NCI-H748 (cell line): Measurements from ENCODE around the gene EBF3.

Experiments used
- DNase-seq: peaks from one replicate; lab custom pipeline; 2025; ENCODE audit not compliant: unreplicated experiment; lab: John Stamatoyannopoulos, UW

Gene EBF3

DNA sequence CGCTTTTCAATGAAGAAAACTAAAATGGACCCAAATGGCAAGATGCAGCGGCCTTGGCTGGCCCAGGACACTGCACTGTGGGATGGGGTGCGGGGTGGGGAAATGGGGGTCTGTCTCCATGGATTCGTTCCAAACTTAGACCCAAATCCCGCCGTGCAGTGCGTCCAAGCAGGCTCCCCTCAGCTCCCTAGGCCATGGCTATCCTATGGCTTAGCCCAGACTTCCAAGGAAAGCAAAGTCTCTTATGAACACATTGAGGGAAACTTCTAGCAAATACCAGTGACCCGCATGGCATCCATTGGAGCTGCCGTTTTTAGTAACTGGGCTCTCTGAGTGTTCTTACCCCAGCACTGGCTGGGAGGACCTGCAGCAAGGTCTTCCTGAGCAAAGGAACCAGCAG, 122.5 kb downstream of the EBF3 start:
- no peak for DNase-seq

GRCh38 chr10:129841071-129841470, 123.0 kb downstream of the EBF3 start:
- DNase-seq, result no peak

DNA sequence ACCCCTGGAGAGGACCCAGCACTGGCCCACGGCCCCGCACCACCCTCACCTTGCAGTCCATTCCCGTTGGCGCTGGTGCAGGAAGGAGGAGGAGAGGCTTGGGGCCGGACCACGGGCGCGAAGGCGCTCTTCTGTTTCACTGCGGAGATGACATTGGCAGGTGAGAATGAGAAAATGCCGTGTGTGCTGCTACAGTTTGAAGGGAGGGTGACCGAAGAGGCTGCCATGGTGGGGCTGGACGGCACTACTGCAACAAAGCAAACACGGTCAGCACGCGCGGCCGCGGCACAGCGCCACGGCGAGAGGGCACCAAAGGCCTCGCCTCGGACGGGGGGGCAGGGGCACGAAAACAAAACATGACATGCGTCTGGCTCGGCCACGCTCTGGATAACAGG, 123.9 kb downstream of the EBF3 start:
- DNase-seq, result no peak

DNA sequence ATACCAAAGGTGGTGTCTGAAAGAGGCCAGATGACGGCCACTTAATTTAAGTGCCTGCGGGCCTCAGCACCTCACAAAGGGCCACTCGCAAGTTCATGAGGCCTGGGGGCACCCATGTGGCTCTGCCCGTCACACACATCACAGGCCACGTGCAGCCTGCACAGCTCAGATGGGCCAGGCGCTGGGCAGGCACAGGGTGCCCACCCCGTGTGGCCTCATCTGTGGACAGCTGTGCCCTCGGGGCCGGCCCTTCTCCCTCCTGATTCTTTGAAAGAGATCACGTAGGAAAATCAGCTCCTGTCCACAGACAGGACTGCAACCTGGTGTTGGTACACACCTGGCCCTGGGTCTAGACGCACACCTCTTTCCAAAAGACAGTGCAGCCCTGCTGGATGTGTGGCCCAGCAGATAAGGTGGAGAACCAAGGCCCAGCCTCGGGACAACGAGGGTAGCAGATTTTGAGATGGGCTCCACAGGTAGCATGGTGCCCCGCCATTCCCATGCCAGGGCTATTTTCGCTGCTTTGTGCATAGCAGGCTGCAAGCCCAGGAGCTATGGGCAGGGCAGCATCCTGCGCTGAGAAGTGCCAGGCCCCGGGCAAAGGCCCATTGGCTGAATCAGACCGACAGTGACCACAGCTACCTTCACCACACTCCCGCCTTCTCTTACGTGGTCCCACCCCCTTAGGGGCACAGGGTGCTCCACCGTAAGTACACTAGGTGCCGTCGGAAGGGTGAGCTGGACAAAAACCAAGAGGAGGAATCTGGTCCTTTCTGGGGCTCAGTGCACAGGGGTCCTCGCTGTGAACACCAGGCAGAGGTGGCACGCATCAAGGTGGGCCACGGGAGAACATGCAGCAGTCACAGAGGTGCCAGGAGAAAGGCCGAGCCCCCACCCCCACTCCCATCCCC, 124.5 kb downstream of the EBF3 start:
- DNase-seq, result no peak

GRCh38 chr10:129838794-129839193, 125.3 kb downstream of the EBF3 start:
- DNase-seq, result no peak

GRCh38 chr10:129837909-129838582, 126.0 kb downstream of the EBF3 start:
- no peak for DNase-seq

GRCh38 chr10:129836253-129836652, 127.8 kb downstream of the EBF3 start:
- no peak for DNase-seq

DNA sequence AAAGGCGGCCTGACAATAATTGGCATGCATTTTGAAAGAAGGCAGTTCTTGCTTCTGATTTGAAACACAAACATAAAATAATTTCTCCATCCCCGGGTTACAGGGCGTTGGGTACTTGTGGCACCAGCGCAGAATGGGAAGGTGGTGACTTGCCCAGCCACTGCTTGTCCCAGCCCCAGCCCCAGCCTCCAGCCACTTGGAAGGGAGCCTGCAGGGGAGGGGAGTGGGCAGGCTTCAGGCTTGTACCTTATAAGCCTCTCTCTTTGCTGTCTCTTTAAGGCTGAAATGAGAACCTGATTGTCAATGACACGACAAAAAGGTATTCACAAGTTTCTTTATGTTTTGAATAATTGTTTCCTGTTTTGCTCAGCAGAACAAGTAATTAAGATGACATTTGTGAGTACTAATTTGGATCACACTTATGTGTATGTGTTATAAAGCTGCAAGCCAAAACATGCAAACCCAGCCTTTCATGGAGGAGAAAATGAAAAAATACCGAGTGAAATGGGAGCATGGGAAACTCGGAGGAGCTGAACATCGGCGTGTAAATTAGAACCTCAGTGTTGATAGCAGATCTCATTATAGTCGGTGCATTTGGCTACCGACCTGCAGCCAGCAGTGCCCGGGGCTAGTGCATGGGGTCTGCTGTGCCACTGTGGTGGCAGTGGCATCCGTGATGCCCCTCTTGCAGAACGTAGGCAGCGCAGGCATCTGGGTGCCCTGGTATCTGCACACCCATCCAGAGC, 129.9 kb downstream of the EBF3 start:
- DNase-seq, result peak; percentile 64

GRCh38 chr10:129833468-129833950, 130.6 kb downstream of the EBF3 start:
- DNase-seq, result no peak

DNA sequence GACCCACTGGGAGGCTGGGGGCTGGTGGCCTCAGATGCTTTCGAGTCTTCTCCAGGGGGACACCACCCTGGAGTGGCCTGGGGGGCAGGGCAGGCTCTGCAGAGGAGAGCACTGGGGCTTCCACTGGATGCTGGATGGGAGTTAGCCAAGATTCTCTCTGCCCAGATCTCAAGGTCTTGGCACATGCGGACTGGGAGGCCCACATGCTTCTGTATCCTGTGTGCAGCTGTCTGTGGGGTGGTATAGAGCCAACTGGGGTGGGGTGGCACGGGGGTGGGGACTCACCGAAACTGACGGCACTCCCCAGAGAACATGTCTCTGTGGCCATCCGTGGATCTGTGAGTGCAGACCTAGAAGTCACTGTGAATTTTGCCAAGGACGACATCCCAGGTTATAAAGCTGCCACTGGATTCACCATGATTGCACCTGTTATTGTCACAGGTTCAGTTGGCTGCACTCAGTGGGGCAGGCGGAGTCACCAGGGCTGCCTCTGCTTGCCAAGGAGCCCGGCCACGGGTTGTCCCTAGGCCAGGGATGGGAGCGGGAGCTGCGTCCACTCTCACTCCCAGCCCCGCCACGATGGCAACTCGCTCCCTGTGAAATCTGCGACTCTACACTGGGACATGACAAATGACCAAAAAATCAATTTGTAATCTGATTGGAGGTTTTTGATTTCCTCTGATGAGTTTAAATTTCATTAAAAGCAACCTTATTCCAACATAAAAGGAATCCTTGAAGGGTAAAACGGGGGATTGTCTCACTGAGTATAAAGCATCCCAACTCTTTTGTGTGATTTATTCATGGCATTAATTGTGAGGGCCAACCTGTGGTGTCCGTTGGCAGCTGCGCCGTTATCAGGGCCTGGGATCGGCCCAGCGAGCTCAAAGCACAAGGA, 131.3 kb downstream of the EBF3 start:
- peak; percentile 56 for DNase-seq

- DNase-seq, result no peak
Measured at GRCh38 chr10:129831150-129831549, 132.9 kb downstream of the EBF3 start.

DNA sequence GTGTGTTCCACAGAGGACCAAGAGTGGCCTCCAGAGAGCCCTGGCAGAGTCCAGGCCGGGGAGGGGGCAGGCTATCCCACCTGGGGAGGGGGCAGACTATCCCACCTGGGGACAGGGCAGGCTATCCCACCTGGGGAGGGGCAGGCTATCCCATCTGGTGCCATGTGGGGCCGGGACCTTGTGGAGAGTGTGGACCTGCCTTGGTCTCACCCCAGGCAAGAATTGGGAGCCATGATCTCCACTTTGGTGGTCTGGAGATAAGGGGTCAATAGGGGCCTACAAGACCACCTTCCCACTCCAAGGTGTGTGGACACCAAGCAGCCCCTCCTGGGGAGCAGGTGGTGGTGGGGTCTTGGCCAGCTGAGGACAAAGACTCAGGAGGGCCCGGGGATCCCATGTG, 138.2 kb downstream of the EBF3 start:
- DNase-seq, result no peak

DNA sequence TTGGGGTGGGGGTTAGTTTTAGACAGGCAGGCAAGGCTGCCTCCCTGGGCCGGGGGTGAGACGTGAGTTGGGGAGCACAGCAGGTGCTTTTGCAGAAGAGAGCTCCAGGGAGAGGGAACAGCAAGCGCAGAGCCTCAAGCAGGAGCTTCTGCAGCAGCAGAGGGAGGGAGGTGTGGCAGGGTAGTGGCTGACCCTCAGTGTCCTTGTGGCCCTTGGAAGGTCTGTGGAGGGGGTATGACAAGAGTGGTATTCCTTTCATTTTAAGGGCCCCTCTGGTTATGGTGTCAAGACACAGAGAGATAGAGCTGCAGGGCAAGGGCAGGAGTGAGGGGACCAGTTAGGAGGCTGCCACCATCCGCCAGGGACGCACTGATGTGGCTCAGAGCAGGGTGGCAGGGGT, 138.9 kb downstream of the EBF3 start:
- no peak for DNase-seq

DNA sequence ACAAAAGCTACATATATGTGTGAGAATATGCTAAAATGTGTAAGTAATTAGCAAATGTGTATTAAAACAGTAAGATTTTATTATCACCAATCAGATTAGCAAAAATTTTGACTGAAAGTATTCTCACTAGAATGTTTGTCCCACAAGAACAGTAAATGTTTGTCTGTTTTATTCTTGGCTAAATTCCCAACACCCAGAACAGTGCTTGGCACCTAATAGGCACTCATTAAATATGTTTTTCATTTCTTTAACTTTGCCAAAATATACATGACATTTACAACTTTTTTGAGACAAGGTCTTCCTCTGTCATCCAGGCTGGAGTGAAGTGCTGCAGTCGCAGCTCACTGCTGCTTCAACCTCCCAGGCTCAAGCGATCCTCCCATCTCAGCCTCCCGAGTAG, 143.6 kb downstream of the EBF3 start:
- DNase-seq, result no peak

GRCh38 chr10:129816656-129817045, 147.4 kb downstream of the EBF3 start:
- no peak for DNase-seq

DNA sequence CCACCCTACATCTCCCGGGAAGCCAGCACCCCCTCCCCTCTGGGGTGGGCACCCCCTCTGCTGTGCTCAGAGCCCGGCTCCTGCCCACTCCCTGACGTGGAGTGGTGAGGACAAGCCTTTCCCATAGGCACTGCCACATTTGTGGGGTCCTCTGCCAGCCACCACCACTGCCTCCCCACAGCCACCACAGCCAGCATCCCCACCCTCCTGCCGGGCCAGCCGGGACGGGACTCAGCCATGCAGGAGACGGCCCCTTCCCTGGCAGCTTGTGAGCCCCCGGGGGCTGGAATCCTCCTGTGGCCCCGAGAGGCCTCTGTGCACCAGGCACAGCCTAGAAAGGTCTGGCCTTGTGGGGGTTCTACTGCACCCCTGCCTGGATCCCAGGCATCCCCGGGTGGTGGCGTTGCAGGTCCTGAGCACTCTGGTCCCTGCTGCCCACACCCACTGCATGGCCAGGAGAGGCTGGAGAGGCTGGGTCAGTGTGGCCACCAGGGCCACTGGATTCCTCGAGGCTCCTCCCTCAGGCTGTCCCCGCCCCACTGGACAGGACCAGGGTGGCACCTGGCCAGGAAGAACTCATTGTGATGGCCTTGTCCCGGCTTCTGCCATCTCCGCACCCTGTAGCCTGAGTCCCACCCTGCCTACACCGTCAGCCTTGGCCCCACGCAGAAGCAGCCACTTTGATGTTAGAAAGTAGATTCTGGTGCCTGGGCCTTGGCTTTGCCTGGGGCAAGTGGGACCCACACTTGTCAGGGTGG, 148.0 kb downstream of the EBF3 start:
- no peak for DNase-seq

GRCh38 chr10:129814681-129815646, 149.1 kb downstream of the EBF3 start:
- DNase-seq, result no peak

DNA sequence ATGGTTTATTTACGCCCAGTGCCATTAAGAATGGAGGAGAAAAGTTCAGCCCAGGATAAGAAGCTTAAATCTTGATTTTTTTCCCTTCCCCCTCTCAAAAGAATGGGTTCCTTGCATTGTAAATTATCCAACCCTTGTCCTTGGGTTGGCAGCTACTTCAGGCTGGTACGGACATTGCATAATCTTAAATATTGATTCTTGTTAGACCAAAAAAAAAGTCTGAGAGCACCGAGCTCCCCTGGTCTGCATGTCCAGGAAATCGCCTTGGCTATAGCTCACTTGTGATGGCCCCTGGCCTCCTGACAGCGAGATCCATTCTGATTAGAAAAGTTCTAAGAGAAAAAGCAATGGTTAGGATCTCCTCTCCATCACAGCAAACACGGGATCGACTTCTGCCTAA, 151.7 kb downstream of the EBF3 start:
- no peak for DNase-seq

GRCh38 chr10:129811208-129811607, 152.9 kb downstream of the EBF3 start:
- no peak for DNase-seq
